Trophoblast cell (in vitro differentiated cells and primary cell): ENCODE measurements around the gene NALCN.

Source experiments
- DNase-seq, 2 donors: peaks; one replicate each; pipeline ENCODE4 v3.0.0-alpha.2; 2016
- H2AFZ ChIP-seq: 2 replicates; pipeline ENCODE4 v1.6.1; 2013; ENCODE audit warnings: low read length, moderate library complexity, mild to moderate bottlenecking; ENCODE audit not compliant: insufficient read depth, poor library complexity
- H2AK5ac ChIP-seq: 2 replicates; pipeline ENCODE4 v1.6.1; 2013; ENCODE audit warnings: mild to moderate bottlenecking, low read length
- H2BK120ac ChIP-seq: 2 replicates; pipeline ENCODE4 v1.6.1; 2013; ENCODE audit warnings: low read length, mild to moderate bottlenecking, moderate library complexity; ENCODE audit not compliant: insufficient read depth, poor library complexity
- H2BK12ac ChIP-seq: 2 replicates; pipeline ENCODE4 v1.6.1; 2013; ENCODE audit warnings: mild to moderate bottlenecking, low read length, moderate library complexity
- H2BK5ac ChIP-seq: 2 replicates; pipeline ENCODE4 v1.6.1; 2013; ENCODE audit warnings: low read length, low read depth, moderate library complexity, mild to moderate bottlenecking; ENCODE audit not compliant: poor library complexity
- H3K14ac ChIP-seq: 2 replicates; pipeline ENCODE4 v1.6.1; 2013; ENCODE audit warnings: mild to moderate bottlenecking, low read length
- H3K18ac ChIP-seq: 2 replicates; pipeline ENCODE4 v1.6.1; 2013; ENCODE audit warnings: mild to moderate bottlenecking, low read length
- H3K23ac ChIP-seq: 2 replicates; pipeline ENCODE4 v1.6.1; 2013; ENCODE audit warnings: low read length
- H3K27ac ChIP-seq: 2 replicates; pipeline ENCODE4 v1.5.1; 2013; ENCODE audit warnings: low read depth, mild to moderate bottlenecking, inconsistent platforms, low read length, moderate library complexity
- H3K27me3 ChIP-seq: 2 replicates; pipeline ENCODE4 v1.6.1; 2013; ENCODE audit warnings: inconsistent platforms, mild to moderate bottlenecking, low read length, moderate library complexity; ENCODE audit not compliant: insufficient read depth
- H3K36me3 ChIP-seq, 2 experiments: 1 replicate in 1 of 2; 2 replicates in 1 of 2; pipeline ENCODE4 v1.6.1; 2013; ENCODE audit warnings: low read length in 2 of 2, mild to moderate bottlenecking in 2 of 2, moderate library complexity in 1 of 2; ENCODE audit not compliant: insufficient read depth in 2 of 2, control insufficient read depth in 1 of 2
- H3K4ac ChIP-seq: 2 replicates; pipeline ENCODE4 v1.6.1; 2013; ENCODE audit warnings: low read depth, mild to moderate bottlenecking, low read length, moderate library complexity
- H3K4me1 ChIP-seq, 2 experiments: 1 replicate in 1 of 2; 2 replicates in 1 of 2; pipeline ENCODE4 v1.6.1; 2013; ENCODE audit warnings: low read length in 2 of 2, mild to moderate bottlenecking in 2 of 2, moderate library complexity in 1 of 2; ENCODE audit not compliant: insufficient read depth in 2 of 2, control insufficient read depth in 1 of 2
- H3K4me2 ChIP-seq: 2 replicates; pipeline ENCODE4 v1.6.1; 2013; ENCODE audit warnings: inconsistent platforms, mild to moderate bottlenecking, low read length, moderate library complexity
- H3K4me3 ChIP-seq: 2 replicates; pipeline ENCODE4 v1.5.1; 2013; ENCODE audit warnings: mild to moderate bottlenecking, low read depth, low read length, inconsistent platforms
- H3K79me1 ChIP-seq: one replicate; pipeline ENCODE4 v1.6.1; 2013; ENCODE audit warnings: low read length
- H3K79me2 ChIP-seq: 2 replicates; pipeline ENCODE4 v1.6.1; 2013; ENCODE audit warnings: low read length, mild to moderate bottlenecking; ENCODE audit not compliant: control insufficient read depth, insufficient read depth, poor library complexity
- H3K9ac ChIP-seq: 2 replicates; pipeline ENCODE4 v1.6.1; 2013; ENCODE audit warnings: mild to moderate bottlenecking, low read length
- H3K9me3 ChIP-seq: 2 replicates; pipeline ENCODE4 v1.6.1; 2013; ENCODE audit warnings: low read depth, mild to moderate bottlenecking, control low read depth, inconsistent platforms, low read length; ENCODE audit not compliant: insufficient read depth
- H4K12ac ChIP-seq: 2 replicates; pipeline ENCODE4 v1.6.1; 2013; ENCODE audit warnings: low read depth, mild to moderate bottlenecking, low read length, moderate library complexity
- H4K8ac ChIP-seq: 2 replicates; pipeline ENCODE4 v1.6.1; 2013; ENCODE audit warnings: low read depth, mild to moderate bottlenecking, low read length, moderate library complexity
- H4K91ac ChIP-seq: one replicate; pipeline ENCODE4 v1.6.1; 2013; ENCODE audit warnings: low read depth, mild to moderate bottlenecking, low read length, moderate library complexity
- WGBS: extraction: QIAGEN DNeasy Blood & Tissue Kit; methylation state at CpG from one replicate; pipeline ENCODE4 v1.1.7; 2013; ENCODE audit warnings: missing lambda C conversion rate; ENCODE audit not compliant: insufficient read length, insufficient coverage; ENCODE audit errors: extremely low coverage; 5-methylcytosine and 5-hydroxymethylcytosine counted together

NALCN gene

DNA sequence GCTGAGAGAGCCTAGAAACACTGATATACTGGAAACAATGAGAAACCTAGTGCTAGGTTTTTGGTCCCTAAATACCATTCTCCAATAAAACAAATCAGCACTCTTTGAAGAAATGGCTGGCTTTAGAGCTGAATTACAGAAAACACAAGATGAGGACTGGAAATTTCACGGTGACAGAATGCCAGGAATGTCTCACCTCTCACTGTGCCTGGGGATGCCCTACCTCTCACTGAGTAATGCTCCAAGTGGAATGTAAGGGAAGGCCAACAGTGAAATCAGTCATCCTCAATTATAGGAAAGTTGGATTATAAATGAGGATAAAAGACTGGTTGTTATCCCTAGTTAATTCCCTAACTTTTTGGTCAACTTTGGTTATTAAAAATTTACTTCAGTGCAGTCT is 259.0 kb downstream of the NALCN start:
- Histone ChIP-seq H4K12ac (no peak overlapping the region), H2AK5ac (no peak overlapping the region), H2BK12ac (no peak overlapping the region), H2BK120ac (no peak overlapping the region), H3K9ac (no peak overlapping the region), H3K79me2 (no peaks in the 10 kb centered on the region), H2BK5ac (no peak overlapping the region), H3K27me3 (no peaks in the 10 kb centered on the region), H3K4me1 (no peaks in the 10 kb centered on the region), H2AFZ (no peak overlapping the region), H3K4me3 (no peak overlapping the region), H4K91ac (no peak overlapping the region), H3K36me3 (no peaks in the 10 kb centered on the region), H3K9me3 (no peaks in the 10 kb centered on the region), H3K4ac (no peak overlapping the region), H3K18ac (no peak overlapping the region), H3K79me1 (no peaks in the 10 kb centered on the region), H3K4me2 (no peak overlapping the region), H3K23ac (no peak overlapping the region), H3K27ac (no peak overlapping the region), H4K8ac (no peak overlapping the region), H3K14ac (no peak overlapping the region)
- DNase-seq: peak in 1 of 2 donors; percentile 14
- WGBS: no CpG with 5 or more reads among the region's 1 CpG

DNA sequence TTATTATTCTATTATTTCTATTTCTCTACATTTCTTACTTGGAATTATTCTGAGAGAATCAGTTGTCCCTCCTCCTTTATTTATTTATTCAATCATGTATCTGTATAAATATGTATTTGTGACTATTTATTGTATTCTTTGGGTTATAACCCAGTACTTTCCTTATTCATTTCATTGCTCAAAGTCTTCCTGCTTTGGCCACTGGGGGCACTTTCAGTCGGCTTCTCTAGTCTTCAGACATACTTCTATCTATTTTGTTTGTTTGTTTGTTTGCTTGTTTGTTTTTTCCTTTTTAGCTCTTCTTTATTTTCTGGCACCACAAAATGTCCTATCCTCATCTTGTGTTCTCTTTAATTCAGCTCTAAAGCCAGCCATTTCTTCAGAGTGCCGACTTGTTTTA is 260.4 kb downstream of the NALCN start:
- no CpG with 5 or more reads among the region's 2 CpGs for WGBS
- Histone ChIP-seq H4K8ac (no peak overlapping the region), H3K23ac (no peak overlapping the region), H3K36me3 (no peaks in the 10 kb centered on the region), H3K79me2 (no peaks in the 10 kb centered on the region), H4K12ac (no peak overlapping the region), H2BK120ac (no peak overlapping the region), H3K9ac (no peak overlapping the region), H4K91ac (no peak overlapping the region), H3K4ac (no peak overlapping the region), H3K79me1 (no peaks in the 10 kb centered on the region), H2AFZ (no peak overlapping the region), H3K9me3 (no peaks in the 10 kb centered on the region), H2AK5ac (no peak overlapping the region), H3K4me1 (no peaks in the 10 kb centered on the region), H2BK5ac (no peak overlapping the region), H3K14ac (no peak overlapping the region), H3K27ac (no peak overlapping the region), H3K4me2 (no peak overlapping the region), H3K4me3 (no peak overlapping the region), H3K27me3 (no peaks in the 10 kb centered on the region), H3K18ac (no peak overlapping the region), H2BK12ac (no peak overlapping the region)
- peak in 1 of 2 donors; percentile 29 for DNase-seq

DNA sequence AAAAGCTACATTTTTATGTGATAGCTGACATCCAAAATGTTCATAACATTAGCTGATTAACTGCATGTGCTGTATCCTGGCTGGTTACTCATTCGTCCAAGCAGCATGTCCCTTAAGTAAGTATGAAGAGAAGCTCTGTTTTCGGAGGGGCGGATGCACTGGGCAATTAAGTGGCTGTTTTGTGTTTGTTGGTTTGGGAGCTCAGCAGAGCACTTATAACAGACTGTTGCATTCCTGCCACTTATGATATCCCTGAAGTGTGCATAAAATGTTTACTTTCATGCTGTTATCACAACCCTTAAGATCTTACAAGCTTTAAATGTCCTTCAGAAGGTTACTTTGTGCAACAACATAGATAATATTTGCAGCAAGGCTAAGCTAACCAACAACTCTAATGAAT is 264.1 kb downstream of the NALCN start:
- Histone ChIP-seq H3K4ac (no peak overlapping the region), H3K9ac (no peak overlapping the region), H3K27ac (no peak overlapping the region), H3K14ac (no peak overlapping the region), H2AK5ac (no peak overlapping the region), H3K9me3 (no peaks in the 10 kb centered on the region), H2BK5ac (no peak overlapping the region), H3K23ac (no peak overlapping the region), H3K79me1 (no peaks in the 10 kb centered on the region), H3K79me2 (no peaks in the 10 kb centered on the region), H4K8ac (no peak overlapping the region), H3K4me3 (no peak overlapping the region), H4K12ac (no peak overlapping the region), H2BK12ac (no peak overlapping the region), H2AFZ (no peak overlapping the region), H3K4me1 (no peaks in the 10 kb centered on the region), H3K4me2 (no peak overlapping the region), H4K91ac (no peak overlapping the region), H3K27me3 (no peaks in the 10 kb centered on the region), H3K36me3 (no peaks in the 10 kb centered on the region), H2BK120ac (no peak overlapping the region), H3K18ac (no peak overlapping the region)
- no peak for DNase-seq
- WGBS: no CpG with 5 or more reads among the region's 3 CpGs

DNA sequence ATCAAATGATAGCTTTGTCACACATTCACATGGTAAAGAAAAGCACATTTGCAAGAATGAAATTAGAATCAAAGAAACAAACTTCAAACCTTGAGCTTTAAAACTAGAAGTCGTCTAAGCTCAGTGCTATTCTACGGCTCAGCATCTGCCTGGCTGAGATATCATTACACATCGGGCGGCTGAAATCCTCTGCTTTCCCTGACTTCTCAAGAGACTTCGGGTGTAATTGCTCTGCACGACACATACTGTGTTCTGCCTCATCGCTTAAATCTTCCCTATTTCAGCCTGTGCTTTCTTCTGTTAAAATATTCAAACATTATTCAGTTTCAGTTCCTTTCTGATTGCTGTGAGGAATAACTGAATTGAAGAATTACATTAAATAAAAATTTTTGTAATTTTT is 265.3 kb downstream of the NALCN start:
- H3K9ac ChIP-seq: no peak overlapping the region
- no peak overlapping the region for H2AK5ac ChIP-seq
- no peak overlapping the region for H3K18ac ChIP-seq
- WGBS: no CpG with 5 or more reads among the region's 7 CpGs
- no peak overlapping the region for H4K91ac ChIP-seq
- H3K27me3 ChIP-seq: no peaks in the 10 kb centered on the region
- no peak overlapping the region for H3K23ac ChIP-seq
- no peak overlapping the region for H4K8ac ChIP-seq
- no peak overlapping the region for H2BK5ac ChIP-seq
- DNase-seq: no peak
- no peaks in the 10 kb centered on the region for H3K79me2 ChIP-seq
- H2BK12ac ChIP-seq: no peak overlapping the region
- no peak overlapping the region for H3K4me2 ChIP-seq
- H4K12ac ChIP-seq: no peak overlapping the region
- H3K27ac ChIP-seq: no peak overlapping the region
- no peaks in the 10 kb centered on the region for H3K4me1 ChIP-seq
- H2BK120ac ChIP-seq: no peak overlapping the region
- H3K4me3 ChIP-seq: no peak overlapping the region
- H3K4ac ChIP-seq: no peak overlapping the region
- no peaks in the 10 kb centered on the region for H3K36me3 ChIP-seq
- H2AFZ ChIP-seq: no peak overlapping the region
- no peaks in the 10 kb centered on the region for H3K9me3 ChIP-seq
- H3K14ac ChIP-seq: no peak overlapping the region
- H3K79me1 ChIP-seq: no peaks in the 10 kb centered on the region
